Measurements from ENCODE around the gene SULT1C2. TPM values are rescaled to one million over a fixed set of nuclear protein-coding genes. Genes with fewer than 3 reads are reported as not detected.
A peak's percentile ranks its signal among the peaks of the same experiment; 100 is the strongest.

Gene SULT1C2
- total and polyA plus RNA-seq, 10 of the 15 experiments (the other 5 are each of a cell fraction or from before 2014, with no cell fraction given), result 0.03 to 0.07 (median 0.04) TPM; not detected in 7

- no peak for TF ChIP-seq ZBTB11 (CRISPR knock-in tag; IDR thresholded peaks at IDR 0.05)
- TF ChIP-seq NFXL1 (IDR thresholded peaks at IDR 0.05; ENCODE audit: borderline replicate concordance), result no peak
- no peak for TF ChIP-seq PAX5 (IDR thresholded peaks at IDR 0.05; ENCODE audit: borderline replicate concordance, low read depth, low read length)
- TF ChIP-seq HDAC2 (IDR thresholded peaks at IDR 0.05), result no peak
Observed at GRCh38 chr2:108347786-108348185, 59.1 kb downstream of the SULT1C2 start (continued).

GRCh38 chr2:108348816-108349570 is 60.3 kb downstream of the SULT1C2 start:
- Histone ChIP-seq H3K27ac (ENCODE audit: control insufficient read depth, insufficient read depth) (no peak overlapping the region), H4K20me1 (ENCODE audit: control insufficient read depth, insufficient read depth) (no peaks in the 10 kb centered on the region), H2AFZ (ENCODE audit: control insufficient read depth, low read depth, low read length) (no peak overlapping the region), H3K4me3 (no peak overlapping the region), H3K4me2 (ENCODE audit: control insufficient read depth, insufficient read depth) (no peak overlapping the region), H3K4me1 (ENCODE audit: control insufficient read depth, insufficient read depth, low read length) (no peaks in the 10 kb centered on the region), H3K9ac (ENCODE audit: control insufficient read depth, insufficient read depth, low read length) (no peak overlapping the region), H3K27me3 (replicated peaks in 1 of 2; ENCODE audit: control insufficient read depth in 2 of 2, insufficient read depth in 2 of 2, low read length in 1 of 2) (peaks cover 0 to 7% of the 10 kb centered on the region in 2 experiments; a peak in 1 of 4 replicates), H3K36me3 (ENCODE audit: control insufficient read depth in 2 of 2, insufficient read depth in 2 of 2, low read length in 1 of 2) (no peaks in the 10 kb centered on the region), H3K9me3 (replicated peaks; ENCODE audit: control insufficient read depth, insufficient read depth, low read length) (no peaks in the 10 kb centered on the region), H3K79me2 (ENCODE audit: control insufficient read depth, insufficient read depth, low read length) (no peaks in the 10 kb centered on the region)
- CTCF ChIA-PET, result interaction anchor here (0.5 to 1.2 kb wide), 6 partner anchors 136 to 743 kb away, joined by 3 to 5 read pairs (median 3); no protein-coding TSS in a partner anchor
- no peak for FAIRE-seq
- BruUV-seq (replicated peaks), result no TSS peak
- WGBS (ENCODE audit: insufficient coverage, insufficient replicate concordance, low lambda C conversion rate, missing lambda C conversion rate), result 53% methylated on average over 5 of the region's 5 CpGs
- SMC1A ChIA-PET (ENCODE audit: uncharacterized antibody, unreplicated experiment), result interaction anchor here (1.0 kb wide), 1 partner anchor 287 kb away, joined by 4 read pairs; no protein-coding TSS in a partner anchor
- ATAC-seq, result peak; percentile 15; the same call in 1 of the 3 replicates
- DNase-seq (ENCODE audit: low read depth, low spot score), result no peak
- POLR2A ChIA-PET, result no interaction called here
- in situ Hi-C loops (cut with MboI), result no loop called here
- intact Hi-C loops (cut with micrococcal nuclease; ENCODE audit: unreplicated experiment), result no loop called here
- RAD21 ChIA-PET (ENCODE audit: unreplicated experiment), result no interaction called here
- TF ChIP-seq ATF2 (IDR thresholded peaks at IDR 0.05; ENCODE audit: low read length), result no peak
- TF ChIP-seq GABPA (IDR thresholded peaks at IDR 0.05; ENCODE audit: low read depth), result no peak
- no peak for TF ChIP-seq SUPT20H (IDR thresholded peaks at IDR 0.05; ENCODE audit: borderline replicate concordance, control insufficient read depth, low read depth, low read length)
- no peak for TF ChIP-seq FOXM1 (IDR thresholded peaks at IDR 0.05; ENCODE audit: low read depth, low read length)
- no peak for TF ChIP-seq PML (IDR thresholded peaks at IDR 0.05; ENCODE audit: low read length)
- TF ChIP-seq NKRF (conservative IDR thresholded peaks at IDR 0.05), result no peak
- no peak for TF ChIP-seq MTA3 (IDR thresholded peaks at IDR 0.05; ENCODE audit: borderline replicate concordance, low read length)
- no peak for TF ChIP-seq EGR1 (IDR thresholded peaks at IDR 0.05; ENCODE audit: borderline replicate concordance in 1 of 2, low read depth in 2 of 2, low read length in 2 of 2)
- no peak for TF ChIP-seq ZNF217 (IDR thresholded peaks at IDR 0.05)
- TF ChIP-seq BMI1 (IDR thresholded peaks at IDR 0.05; ENCODE audit: borderline replicate concordance), result no peak
